Neutrophil (primary cell): ENCODE results near the gene ARHGAP30.

Experiments used
- H3K27ac ChIP-seq: fragments of 200-600 bp; sonication (generic); 2 replicates; pipeline ENCODE4 v1.5.1; 2016; ENCODE audit warnings: mild to moderate bottlenecking, moderate library complexity
- H3K27me3 ChIP-seq: fragments of 200-600 bp; sonication (generic); 2 replicates; pipeline ENCODE4 v1.6.0; 2016; ENCODE audit warnings: mild to moderate bottlenecking
- H3K36me3 ChIP-seq: fragments of 200-600 bp; sonication (generic); 2 replicates; pipeline ENCODE4 v1.5.1; 2017
- H3K4me1 ChIP-seq, 2 experiments: fragments of 200-600 bp in 1 of 2; sonication (generic) in 1 of 2; 1 replicate in 1 of 2; 2 replicates in 1 of 2; pipeline versions ENCODE4 v1.5.1 to v1.6.1; 2013 to 2016; ENCODE audit warnings: low read depth in 1 of 2, low read length in 1 of 2, mild to moderate bottlenecking in 1 of 2, moderate library complexity in 1 of 2; ENCODE audit not compliant: control insufficient read depth in 1 of 2, insufficient read depth in 1 of 2
- H3K4me3 ChIP-seq, 2 experiments: fragments of 200-600 bp in 1 of 2; sonication (generic) in 1 of 2; 1 replicate in 1 of 2; 2 replicates in 1 of 2; pipeline ENCODE4 v1.5.1; 2013 to 2016; ENCODE audit warnings: low read depth in 1 of 2, low read length in 1 of 2, mild to moderate bottlenecking in 1 of 2, moderate library complexity in 1 of 2
- H3K9me3 ChIP-seq: fragments of 200-600 bp; sonication (generic); 2 replicates; pipeline ENCODE4 v1.5.1; 2016
- TF ChIP-seq, protein P1 (sequence below): fragments of 200-600 bp; sonication (generic); IDR thresholded peaks from 2 replicates; pipeline ENCODE4 v1.5.1; 2016; ENCODE audit warnings: antibody characterized with exemption

Gene ARHGAP30

DNA sequence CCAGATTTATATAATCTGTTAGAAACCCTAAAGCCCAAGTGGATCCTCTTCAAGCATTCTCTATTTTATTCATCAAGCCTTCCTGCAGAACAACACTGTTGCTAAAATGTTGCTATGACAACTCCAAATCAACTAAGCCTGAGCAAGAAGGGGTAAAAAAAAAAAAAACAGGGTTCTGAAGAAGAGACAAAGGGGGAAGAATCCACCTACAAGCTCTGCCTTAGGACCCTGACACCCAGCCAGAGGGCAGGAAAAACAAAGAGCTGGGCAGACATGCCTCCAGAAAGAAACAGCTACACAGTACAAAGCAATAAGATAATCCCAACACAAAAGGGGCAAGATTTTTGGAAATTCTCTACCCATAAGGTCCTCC is 25.2 kb downstream of the ARHGAP30 start:
- Histone ChIP-seq H3K4me3 (peak overlapping the region; percentile 99), H3K9me3 (no peaks in the 10 kb centered on the region), H3K4me1 (peaks cover 25 to 31% of the 10 kb centered on the region in 2 experiments), H3K27me3 (no peaks in the 10 kb centered on the region), H3K27ac (peak overlapping the region; percentile 98), H3K36me3 (peaks cover 68% of the 10 kb centered on the region)
- TF ChIP-seq, protein P1, sequence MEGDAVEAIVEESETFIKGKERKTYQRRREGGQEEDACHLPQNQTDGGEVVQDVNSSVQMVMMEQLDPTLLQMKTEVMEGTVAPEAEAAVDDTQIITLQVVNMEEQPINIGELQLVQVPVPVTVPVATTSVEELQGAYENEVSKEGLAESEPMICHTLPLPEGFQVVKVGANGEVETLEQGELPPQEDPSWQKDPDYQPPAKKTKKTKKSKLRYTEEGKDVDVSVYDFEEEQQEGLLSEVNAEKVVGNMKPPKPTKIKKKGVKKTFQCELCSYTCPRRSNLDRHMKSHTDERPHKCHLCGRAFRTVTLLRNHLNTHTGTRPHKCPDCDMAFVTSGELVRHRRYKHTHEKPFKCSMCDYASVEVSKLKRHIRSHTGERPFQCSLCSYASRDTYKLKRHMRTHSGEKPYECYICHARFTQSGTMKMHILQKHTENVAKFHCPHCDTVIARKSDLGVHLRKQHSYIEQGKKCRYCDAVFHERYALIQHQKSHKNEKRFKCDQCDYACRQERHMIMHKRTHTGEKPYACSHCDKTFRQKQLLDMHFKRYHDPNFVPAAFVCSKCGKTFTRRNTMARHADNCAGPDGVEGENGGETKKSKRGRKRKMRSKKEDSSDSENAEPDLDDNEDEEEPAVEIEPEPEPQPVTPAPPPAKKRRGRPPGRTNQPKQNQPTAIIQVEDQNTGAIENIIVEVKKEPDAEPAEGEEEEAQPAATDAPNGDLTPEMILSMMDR = no peak

DNA sequence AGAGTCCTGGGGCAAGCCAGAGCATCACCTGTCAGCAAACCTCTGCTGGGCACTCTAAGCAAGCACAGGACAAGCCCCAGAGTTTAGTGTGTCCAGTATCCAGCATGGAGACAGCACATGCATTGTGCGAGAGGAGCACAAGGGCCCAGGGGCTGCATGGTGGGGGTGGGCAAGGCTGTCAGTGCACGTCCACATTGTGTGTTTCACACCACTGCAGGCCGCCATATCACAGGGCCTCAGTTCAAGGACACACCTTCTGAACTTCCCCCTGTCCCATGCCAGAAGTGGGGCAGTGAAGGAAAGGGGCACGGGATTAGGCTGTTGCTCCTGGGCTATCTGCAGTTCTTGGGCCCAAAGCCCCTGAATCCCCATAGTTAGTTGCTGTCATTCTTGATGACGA is 30.1 kb downstream of the ARHGAP30 start:
- Histone ChIP-seq H3K9me3 (no peaks in the 10 kb centered on the region), H3K27ac (peak overlapping the region; percentile 81), H3K27me3 (no peaks in the 10 kb centered on the region), H3K4me3 (peak overlapping the region in 1 of 2 experiments; percentile 88), H3K4me1 (peaks cover 23 to 33% of the 10 kb centered on the region in 2 experiments), H3K36me3 (peaks cover 44% of the 10 kb centered on the region)
- TF ChIP-seq, protein P1 = no peak

DNA sequence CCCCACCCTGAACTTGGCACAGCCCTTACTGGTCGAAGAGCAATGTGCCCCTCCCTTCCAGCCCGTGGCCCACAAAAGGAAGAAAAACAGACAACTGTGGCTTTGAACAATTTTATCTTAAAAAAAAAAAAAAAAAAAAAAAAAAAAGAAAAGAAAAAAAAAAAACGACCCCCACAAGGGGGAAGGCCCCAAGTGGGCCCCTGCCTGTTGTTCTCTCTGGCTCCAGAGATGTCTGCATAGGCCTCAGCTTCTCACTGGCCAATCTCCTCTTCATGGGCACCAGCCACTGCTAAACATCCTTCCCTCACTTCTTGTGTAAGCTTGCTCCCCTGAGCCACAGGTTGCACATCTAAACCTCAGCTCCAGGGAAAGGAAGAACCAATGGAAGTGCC is 30.5 kb downstream of the ARHGAP30 start:
- Histone ChIP-seq H3K36me3 (peaks cover 44% of the 10 kb centered on the region), H3K27ac (peak overlapping the region; percentile 81), H3K27me3 (no peaks in the 10 kb centered on the region), H3K4me1 (peaks cover 20 to 30% of the 10 kb centered on the region in 2 experiments), H3K4me3 (peak overlapping the region; percentile 87 to 88), H3K9me3 (no peaks in the 10 kb centered on the region)
- TF ChIP-seq, protein P1 = no peak

DNA sequence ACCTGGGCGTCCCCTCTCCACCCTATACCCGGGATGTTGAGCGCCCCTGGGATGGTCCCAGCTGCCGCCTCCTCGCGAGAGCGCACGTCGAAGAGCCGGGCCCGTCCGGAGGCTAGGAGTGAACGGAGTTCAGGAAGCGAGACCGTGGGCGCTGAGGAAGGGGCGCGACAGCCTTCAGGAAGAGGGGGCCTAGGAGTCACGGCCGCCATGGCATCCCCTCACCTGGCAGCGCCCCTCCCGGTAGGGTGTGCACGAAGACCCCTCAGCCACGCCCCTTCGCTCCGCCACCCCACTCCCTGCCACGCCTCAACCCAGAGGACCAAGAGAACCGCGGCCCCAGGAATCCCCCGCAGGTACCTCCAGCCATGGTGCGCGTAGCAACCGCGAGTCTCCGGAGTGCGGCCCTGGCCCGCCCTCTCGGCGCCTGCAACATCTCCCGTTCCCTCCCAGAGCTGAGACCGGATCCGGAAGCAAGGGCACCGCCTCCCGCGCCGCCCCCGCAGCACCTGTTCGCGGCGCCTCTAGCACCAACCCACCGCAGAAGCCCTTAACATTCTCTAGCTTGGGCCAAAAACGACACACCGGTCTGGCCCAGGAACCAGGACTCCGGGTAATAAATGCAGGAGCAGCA is 31.1 kb downstream of the ARHGAP30 start, which contains the start of gene TSTD1:
TSS of gene TSTD1 (minus strand) at position 442 of the 631 bp plus-strand sequence. CDS start at position 367, 75 bp downstream.
- Histone ChIP-seq H3K4me3 (peak within 1 kb of the TSS; percentile 87 to 88), H3K4me1 (peaks cover 16 to 24% of the 10 kb centered on the region in 2 experiments), H3K27me3 (no peaks in the 10 kb centered on the region), H3K9me3 (no peaks in the 10 kb centered on the region), H3K36me3 (peaks cover 44% of the 10 kb centered on the region), H3K27ac (peak within 1 kb of the TSS; percentile 81)
- TF ChIP-seq, protein P1 = no peak

DNA sequence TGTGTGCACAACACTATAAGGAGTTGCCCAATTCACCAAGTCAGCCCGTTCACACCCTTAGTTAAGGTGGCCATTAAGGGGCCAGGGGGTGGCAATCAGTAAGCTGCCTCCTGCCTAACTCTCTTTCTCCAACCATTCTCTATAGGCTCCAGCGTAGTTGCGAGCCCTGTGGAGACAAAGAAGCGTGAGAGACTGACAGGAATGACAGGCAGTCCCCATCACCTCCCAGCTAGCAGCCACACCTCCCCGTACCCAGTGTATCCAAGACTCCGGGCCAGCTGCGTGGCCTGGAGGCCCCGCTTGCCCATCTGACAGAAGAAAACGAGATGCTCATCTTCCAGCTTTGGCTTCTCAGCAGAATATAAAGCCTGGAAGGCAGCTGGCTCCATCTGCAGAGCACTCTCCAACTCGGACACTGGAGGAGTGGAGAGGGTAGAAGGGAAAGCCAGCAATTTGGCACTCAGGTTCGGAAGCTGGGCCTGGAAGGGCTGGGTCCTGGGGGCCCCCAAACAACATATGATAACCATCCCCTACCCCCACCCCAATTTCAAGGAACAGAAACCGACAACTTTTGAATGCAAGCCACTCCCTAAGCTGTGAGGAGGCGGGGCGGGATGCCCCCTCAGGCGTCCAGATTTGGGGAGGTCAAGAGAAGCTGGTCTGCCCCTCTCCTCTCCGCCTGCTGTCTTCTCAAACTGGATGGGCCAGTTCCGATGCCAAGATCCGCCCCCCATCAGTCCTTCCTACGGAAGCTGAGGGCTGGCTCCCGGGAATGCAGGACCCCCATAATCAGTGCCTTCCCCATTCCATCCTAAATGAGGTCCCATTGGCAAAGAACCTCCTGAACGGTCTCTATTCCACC is 31.8 kb downstream of the ARHGAP30 start:
- Histone ChIP-seq H3K4me3 (peak overlapping the region; percentile 87 to 88), H3K4me1 (peaks cover 21 to 27% of the 10 kb centered on the region in 2 experiments), H3K27me3 (no peaks in the 10 kb centered on the region), H3K36me3 (peaks cover 38% of the 10 kb centered on the region), H3K9me3 (no peaks in the 10 kb centered on the region), H3K27ac (peak overlapping the region; percentile 81)
- TF ChIP-seq, protein P1 = no peak
